Measurements from ENCODE around the gene FAT1. TPM values are rescaled to one million over a fixed set of nuclear protein-coding genes. Genes with fewer than 3 reads are reported as not detected.

Gene FAT1, protein sequence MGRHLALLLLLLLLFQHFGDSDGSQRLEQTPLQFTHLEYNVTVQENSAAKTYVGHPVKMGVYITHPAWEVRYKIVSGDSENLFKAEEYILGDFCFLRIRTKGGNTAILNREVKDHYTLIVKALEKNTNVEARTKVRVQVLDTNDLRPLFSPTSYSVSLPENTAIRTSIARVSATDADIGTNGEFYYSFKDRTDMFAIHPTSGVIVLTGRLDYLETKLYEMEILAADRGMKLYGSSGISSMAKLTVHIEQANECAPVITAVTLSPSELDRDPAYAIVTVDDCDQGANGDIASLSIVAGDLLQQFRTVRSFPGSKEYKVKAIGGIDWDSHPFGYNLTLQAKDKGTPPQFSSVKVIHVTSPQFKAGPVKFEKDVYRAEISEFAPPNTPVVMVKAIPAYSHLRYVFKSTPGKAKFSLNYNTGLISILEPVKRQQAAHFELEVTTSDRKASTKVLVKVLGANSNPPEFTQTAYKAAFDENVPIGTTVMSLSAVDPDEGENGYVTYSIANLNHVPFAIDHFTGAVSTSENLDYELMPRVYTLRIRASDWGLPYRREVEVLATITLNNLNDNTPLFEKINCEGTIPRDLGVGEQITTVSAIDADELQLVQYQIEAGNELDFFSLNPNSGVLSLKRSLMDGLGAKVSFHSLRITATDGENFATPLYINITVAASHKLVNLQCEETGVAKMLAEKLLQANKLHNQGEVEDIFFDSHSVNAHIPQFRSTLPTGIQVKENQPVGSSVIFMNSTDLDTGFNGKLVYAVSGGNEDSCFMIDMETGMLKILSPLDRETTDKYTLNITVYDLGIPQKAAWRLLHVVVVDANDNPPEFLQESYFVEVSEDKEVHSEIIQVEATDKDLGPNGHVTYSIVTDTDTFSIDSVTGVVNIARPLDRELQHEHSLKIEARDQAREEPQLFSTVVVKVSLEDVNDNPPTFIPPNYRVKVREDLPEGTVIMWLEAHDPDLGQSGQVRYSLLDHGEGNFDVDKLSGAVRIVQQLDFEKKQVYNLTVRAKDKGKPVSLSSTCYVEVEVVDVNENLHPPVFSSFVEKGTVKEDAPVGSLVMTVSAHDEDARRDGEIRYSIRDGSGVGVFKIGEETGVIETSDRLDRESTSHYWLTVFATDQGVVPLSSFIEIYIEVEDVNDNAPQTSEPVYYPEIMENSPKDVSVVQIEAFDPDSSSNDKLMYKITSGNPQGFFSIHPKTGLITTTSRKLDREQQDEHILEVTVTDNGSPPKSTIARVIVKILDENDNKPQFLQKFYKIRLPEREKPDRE (N-terminal part only)
- total RNA-seq: 190 and 219 TPM in 2 replicates

DNA sequence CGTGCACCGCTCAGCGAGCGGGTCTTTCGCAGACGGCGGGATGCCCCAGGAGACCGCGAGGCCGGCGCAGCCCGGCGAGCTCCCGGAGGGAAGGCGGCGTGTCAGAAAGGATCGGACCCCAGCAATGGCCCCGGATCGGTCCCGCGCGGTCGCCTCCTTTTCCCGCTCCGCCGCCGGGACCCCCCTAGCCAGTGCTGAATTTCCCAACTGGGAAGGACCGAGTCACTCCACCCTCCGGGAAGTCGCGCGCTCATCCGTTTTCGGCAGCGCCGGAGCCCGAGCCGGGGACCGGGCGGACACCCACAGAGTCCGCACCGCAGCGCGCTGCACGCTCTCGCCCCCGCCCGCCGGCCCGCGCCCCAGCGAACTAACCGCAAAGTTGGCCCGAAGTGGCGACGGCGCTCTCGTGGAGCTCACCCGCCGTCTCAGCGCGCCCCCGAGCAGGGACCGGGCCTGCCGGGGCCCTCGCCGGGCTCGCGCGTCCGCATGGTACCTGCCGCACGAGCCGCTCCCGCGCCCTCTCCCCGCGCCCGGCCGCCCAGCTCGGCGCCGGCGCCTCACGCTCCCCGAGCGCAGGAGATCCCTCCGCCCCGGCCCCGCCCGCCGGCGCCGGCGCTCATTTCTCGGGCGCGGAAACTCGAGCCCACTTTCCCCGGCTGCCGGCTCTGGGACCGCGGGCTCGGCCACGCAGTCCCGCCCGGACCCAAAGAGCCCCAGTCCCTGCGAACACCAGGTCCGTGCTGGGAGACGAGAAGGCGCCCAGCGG, at the start of gene FAT1:
FAT1 (minus strand) TSS at position 565 of the 766 bp plus-strand sequence. CDS start 14,029 bp downstream, outside the sequence.

GRCh38 chr4:186554914-186555827, 168.5 kb downstream of the FAT1 start, which contains the start of gene MTNR1A:
Gene MTNR1A (minus strand): TSS chr4:186555567. CDS start chr4:186555365, 202 bp downstream.

Other genes starting within 250 kb of the FAT1 start
- 0.48 TPM in 1 of 2 replicates, not detected in the other for gene MTNR1A, start 168.3 kb downstream of the FAT1 start, total RNA-seq

Data from epithelial cell of alveolus of lung (primary cell).